Measurements from ENCODE around the gene NDUFA7.
"Not testable (repeated sequence)": the region's sequence is repeated elsewhere in the genome, so short reads cannot be mapped to it uniquely, and the experiment has no call there.

DNA sequence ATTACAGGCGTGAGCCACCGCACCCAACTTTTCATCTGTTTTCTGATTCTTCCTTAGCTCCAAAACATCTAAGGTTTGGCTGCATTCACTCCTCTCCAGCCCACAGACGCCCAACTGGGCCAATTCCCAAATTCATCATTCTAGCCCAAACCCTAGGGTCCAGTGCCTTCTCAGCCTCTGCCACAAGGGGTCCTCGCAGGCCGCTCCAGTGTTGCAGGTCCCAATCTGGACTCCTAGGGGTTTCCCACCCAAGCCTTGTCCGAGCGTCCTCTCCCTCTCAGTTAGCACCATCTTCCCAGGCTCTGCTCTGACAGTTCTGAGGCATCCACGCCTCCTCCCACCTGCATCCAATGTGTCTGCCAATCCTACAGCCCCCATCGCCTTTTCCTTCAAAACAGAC lies 29.8 kb downstream of the NDUFA7 start:
- TF ChIP-seq CTCF (IDR thresholded peaks at IDR 0.05; ENCODE audit: low read depth, low read length, poor library complexity, severe bottlenecking); EZH2phosphoT487 (IDR thresholded peaks at IDR 0.05; ENCODE audit: borderline replicate concordance, low read length): not testable (repeated sequence)

Measured in DOHH2 (cell line).